Loucy (cell line): ENCODE data around the gene IGSF3.
"Not testable (repeated sequence)": the region's sequence is repeated elsewhere in the genome, so short reads cannot be mapped to it uniquely, and the experiment has no call there.

Experiments used
- CTCF ChIP-seq: fragments of 200-600 bp; sonication (generic); conservative IDR thresholded peaks from 2 replicates; pipeline ENCODE4 v1.5.1; 2014; ENCODE audit warnings: mild to moderate bottlenecking, antibody characterized with exemption, low read length
- EZH2phosphoT487 ChIP-seq: fragments of 200-600 bp; IDR thresholded peaks from 2 replicates; pipeline ENCODE4 v1.6.1; 2018; ENCODE audit warnings: antibody characterized with exemption, mild to moderate bottlenecking, moderate library complexity, borderline replicate concordance

- not testable (repeated sequence) for TF ChIP-seq CTCF, EZH2phosphoT487
Measured at GRCh38 chr1:116645802-116646672, 21.5 kb downstream of the IGSF3 start.
